Hematopoietic multipotent progenitor cell treated with erythropoietin and hydrocortisone succinate and interleukin-3 and kit ligand, for 17 days (in vitro differentiated cells): ENCODE results near the gene PPIE.

Experiments used
- DNase-seq: peaks from one replicate; pipeline ENCODE4 v3.0.0-alpha.2; 2015; ENCODE audit warnings: low spot score

PPIE gene

DNA sequence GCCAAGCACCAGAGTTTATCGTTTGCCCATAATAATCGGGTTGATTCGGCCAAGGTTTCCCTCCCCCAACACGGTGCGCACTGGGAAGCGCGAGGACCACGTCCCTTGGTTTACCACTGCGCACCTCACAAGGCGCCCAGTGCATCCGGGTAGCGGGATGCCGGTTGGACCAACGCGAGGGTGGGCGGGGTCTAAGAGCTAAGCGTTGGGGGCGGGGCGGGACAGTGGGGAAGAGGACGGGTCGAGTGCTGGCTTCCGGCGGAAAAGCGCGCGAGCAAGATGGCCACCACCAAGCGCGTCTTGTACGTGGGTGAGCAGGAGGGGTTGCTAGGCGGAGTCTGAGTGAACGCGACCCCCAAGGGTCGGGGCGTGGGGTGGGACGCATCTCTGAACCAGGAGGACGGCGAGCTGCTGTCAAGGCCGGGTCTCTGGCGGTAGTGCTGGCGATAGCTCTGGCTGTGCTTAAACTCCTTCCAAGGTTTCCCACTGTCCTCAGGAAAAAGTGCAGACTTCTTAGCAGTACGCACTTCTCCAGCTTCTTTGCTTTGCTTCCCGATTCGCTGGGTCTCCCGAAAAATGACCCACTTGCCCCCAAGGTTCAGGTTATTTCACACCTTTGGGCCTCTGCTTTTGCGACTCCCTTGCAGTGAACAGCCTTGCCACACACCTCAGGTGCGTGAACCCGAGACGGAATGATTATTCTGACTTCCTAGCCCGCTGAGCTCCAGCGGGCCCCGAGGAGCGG, at the start of gene PPIE:
TSS of gene PPIE (plus strand) at position 261 of the 745 bp plus-strand sequence. CDS start at position 280, 19 bp downstream.
- DNase-seq, result peak; percentile 50

DNA sequence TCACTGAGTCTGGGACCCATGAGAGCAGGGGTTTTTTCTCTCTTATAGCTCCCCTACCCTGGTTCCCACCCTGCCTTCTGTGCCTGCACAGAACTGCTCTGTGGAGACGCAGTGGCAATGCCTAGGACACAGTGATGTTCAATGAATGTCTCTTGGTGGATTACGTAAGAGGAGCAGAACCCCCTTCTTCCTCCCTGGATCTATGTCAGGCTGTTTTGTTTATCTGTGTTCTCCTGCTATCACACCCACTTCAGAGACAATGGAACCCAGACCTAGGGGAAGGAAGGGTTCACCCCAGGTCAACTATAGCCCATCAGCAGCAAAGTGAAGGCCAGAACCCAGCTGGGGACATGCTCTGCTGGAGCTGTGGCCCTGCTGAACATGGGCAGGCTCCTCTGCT, 49.5 kb upstream of the PPIE start:
- no peak for DNase-seq

DNA sequence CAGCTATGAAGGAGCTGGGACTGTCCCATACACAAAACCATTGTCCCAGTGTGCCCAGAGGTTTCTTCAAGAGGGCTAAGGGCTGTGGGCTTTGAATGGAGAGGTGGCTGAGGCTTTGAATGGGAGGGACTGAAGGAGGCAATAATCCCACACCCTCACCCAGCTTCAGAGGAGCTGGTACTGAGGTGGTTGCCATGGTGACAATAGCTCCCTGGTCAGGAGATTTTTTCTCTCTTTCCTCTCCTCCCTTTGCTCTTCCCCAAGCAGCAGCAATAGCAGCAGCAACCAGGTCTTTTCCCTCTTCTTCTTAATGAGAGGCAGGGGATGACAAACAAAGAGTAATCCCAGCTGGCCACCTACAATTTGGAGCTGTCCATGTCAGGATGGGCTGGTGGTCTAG, 49.0 kb upstream of the PPIE start:
- no peak for DNase-seq

GRCh38 chr1:39690225-39690624, 48.5 kb upstream of the PPIE start:
- DNase-seq, result no peak

DNA sequence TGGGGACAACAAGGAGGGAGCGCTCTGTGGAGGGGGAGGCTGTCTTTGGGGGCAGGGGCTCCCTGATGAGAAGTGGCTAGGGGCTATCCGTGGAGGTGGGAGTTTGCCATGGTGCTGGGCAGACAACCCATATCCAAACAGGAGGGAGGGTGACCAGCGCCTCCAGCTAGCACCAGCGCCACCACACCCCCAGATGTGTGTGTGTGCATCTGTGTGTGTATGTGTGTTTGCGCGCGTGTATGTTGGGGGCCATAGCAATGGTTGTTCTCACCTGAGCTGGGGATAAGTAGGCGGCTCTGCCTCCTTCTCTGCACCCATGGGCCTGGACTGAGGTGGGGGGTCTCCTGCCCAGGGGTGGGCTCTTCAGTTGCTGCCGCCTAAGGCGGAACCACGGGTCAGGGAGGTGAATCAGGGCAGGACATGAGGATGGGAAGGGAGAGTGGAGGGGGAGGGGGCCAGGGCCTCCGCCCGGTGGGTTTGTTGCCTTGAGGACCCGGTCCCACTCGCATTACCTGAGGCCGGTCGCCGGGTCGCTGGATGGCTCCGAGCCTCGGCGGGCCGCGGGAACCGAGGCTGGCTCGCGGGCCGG, 47.8 kb upstream of the PPIE start:
- DNase-seq, result no peak

DNA sequence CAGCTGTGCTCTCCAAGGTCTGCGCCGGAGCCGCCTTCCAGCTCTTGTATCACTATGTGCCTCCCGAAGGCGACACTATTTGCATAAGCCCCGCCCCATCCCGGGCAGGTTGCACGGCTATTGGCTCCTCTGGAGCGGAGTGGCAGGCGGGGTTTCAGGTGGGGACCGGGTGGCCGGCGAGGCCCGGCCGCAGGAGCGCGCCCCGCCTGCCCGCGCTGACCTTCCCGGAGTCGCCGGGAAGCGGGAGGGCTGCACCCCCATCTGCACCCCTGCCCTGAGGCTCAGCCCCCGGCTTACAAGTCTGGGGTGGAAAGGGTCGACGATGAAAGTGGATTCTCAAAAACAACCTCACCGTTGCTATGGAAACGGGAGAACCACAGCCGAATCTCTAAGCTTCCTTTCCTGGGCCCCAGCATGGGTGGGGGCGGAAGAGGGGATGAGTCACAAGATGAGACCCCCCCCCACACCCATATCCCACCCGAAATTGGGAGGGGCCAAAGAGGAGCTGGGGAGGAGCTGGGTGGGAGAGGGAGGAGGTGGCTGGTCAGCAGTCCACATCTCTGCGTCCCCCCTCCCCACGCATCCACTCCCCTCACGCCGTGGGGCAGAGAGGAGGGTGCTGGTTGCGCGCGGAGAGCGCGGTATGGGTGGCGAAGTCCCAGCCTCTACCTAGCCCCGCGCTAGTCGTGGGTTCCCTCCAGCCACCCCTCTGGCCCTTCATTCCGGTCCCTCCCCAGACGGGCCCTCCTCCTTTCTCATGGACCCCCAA, 47.1 kb upstream of the PPIE start, which contains the start of gene HPCAL4:
TSS of gene HPCAL4 (minus strand) at position 51 of the 769 bp plus-strand sequence. CDS start 6,830 bp downstream, outside the sequence.
- peak; percentile 33 for DNase-seq

DNA sequence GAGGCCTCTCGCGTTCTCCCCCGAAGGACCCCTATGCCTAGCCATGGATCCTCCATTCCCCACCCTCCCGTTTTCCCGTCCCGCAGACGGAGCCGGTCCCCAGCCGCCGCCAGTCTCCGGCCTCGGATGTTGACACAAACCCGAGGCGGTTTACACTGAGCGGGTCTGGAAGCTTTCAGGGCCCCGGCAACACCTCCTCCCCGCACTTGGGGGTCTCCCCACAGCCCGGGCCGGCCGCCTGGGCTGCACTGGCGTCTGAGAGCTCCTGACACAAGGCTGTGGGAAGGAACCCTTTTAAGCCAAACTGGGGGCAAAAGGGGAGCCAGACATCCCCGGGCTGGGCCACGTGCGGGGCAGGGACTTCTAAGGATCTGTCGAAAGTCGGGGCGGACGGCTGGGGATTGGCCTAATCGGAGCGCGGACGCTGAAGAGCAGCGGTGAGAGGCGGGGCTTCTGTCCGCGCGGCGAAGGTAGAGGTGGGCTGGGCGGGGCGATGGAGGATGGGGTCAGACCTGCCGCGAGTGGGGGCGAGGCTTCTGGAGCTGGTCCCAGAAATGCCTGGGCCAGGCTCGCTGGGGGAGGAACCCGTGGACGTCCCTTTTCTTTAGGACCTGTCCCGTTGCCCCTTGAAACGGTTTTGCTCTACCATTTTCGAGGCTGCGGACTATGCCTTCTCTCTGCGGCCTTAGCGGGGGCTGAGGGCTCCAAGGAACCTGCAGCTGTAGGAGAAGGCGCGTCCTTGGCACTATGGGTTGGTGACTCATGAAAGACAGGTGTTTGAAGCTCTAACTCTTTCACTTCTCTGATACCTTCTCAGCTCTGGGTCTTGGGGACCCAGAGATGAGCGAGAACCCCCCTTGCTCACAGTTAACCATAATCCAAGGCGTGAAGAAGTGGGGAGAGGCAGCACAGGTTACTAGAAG, 46.3 kb upstream of the PPIE start:
- no peak for DNase-seq

GRCh38 chr1:39694026-39694425, 44.7 kb upstream of the PPIE start:
- no peak for DNase-seq

GRCh38 chr1:39695016-39695415, 43.7 kb upstream of the PPIE start:
- DNase-seq, result no peak

DNA sequence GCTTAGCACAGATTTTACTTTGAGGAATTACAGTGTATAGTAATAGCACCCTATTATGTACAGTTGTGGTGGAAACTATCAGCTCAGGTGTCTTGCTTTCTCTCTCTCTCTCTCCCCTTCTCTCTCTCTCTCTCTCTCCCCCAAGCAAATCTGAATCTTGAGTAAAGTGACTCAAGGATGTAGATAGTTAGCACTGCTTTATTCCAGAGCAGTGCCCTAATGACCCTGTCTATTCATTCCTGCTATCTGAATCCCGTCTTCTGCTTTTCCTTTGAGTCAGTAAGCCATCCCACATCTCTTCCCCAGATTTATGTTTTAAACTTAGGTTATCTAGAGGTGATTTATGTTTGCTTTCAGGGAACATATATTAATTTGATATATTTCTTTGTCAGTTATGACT, 42.2 kb upstream of the PPIE start:
- DNase-seq, result no peak

- DNase-seq, result no peak
Measured at GRCh38 chr1:39698568-39698967, 40.1 kb upstream of the PPIE start.

DNA sequence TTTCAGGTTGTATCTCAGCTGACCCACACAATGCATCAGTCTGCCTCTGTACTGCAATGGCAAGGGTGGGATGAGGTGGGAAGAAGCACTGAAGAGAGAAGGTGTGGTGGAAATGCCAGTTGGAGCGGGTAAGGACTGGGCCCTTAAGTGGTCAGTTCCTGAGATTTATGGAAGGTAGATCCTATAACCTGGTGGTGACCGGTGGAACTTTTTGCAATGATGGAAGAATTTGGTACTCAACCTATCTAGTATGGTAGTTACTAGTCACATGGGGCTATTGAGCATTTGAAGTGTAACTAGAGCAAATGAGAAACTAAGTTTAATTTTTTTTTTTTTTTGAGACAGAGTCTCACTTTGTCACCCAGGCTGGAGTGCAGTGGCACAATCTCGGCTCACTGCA, 39.3 kb upstream of the PPIE start:
- DNase-seq, result no peak

DNA sequence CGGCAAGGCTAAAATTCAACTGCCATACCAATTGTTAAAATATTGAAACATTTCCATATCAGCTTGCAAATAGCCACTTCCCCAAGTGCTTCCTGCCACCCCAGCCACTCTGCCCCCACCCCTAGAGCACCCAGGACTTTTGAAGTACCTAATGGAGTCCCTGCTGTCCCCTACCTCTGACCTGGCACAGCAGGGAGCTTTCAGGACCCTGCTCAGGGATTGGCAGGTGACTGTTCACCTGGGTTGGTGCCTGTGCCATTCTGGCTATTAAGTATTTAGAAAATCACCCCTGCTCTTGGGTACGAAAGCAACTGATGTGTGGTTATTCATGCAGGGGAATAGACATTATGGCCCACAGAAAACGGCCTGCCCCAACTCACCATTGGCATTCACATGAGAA, 38.3 kb upstream of the PPIE start:
- DNase-seq, result no peak

DNA sequence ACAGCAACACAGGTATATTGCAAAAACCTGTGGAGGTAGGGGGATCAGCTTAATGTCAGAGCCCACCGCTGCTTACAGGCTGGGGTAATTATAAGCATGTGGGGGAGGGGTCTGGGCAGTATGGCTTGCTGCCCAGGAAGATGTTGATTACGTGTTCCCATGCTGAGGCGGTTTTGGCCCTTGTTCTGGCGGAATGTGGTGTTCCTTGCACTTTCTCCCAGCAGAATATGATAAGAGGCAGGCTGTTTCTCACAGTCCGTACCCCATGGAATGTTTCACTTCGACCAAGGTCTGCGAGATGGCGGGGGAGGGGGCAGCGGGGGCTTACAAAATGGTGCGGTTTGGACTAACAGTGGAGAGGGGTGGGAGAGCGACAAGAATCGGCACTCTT, 37.6 kb upstream of the PPIE start:
- no peak for DNase-seq

DNA sequence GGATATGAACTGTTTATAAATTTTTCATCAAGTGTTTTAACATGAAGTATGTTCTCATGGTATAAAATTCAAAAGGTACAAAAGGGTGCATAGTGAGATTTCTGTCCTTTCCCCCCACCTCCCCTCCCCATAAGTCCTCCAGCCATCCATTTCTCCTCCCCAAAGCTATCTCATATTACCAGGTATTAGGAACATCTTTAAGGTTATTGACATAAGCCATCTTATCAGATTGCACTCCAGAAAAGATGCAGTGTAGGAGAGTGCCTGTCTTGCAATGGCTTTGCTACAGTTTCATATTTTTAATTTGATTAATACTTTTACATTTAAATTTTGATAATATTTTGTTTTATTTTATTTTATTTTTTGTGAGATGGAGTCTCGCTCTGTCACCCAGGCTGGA, 33.9 kb upstream of the PPIE start:
- DNase-seq, result no peak

GRCh38 chr1:39707506-39707905, 31.2 kb upstream of the PPIE start:
- DNase-seq, result no peak

DNA sequence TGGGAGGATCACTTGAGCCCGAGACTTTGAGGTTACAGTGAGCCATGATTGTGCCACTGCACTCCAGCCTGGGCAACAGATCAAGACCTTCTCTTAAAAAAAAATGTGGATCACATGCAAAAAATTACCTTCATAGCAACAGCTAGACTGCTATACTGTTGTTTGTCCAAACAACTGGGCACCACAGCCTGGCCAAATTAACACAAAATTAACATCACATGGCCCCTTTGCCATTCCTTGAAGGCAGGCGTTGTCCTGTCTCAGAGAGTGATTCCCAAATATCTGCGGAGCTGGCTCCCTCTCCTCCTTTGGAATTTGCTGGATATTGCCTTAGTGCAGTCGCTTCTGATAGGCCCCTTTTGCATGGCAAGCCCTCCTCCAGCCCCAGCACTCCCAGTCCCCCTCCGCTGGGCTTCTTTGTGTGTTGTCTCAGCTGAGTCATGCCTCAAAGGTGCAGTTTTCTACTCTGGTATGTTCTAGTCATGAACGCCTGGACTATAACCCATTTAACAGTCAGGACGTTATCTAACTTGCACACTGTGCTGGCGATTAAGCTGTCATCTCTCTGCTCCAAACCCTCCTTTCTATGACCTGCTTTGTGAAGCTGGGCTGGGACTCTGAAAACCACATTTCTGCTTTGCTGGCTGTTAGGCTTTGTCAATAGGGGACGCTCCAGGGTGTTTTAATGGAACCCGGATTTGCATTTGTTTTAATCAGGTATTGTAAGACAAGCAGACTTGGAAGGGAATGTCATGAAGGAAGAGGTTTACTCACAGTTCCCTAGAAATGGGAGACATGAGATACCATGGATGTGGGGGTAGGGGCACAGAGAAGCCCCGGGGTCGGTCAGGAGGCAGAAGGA, 27.3 kb upstream of the PPIE start:
- DNase-seq, result peak; percentile 19

DNA sequence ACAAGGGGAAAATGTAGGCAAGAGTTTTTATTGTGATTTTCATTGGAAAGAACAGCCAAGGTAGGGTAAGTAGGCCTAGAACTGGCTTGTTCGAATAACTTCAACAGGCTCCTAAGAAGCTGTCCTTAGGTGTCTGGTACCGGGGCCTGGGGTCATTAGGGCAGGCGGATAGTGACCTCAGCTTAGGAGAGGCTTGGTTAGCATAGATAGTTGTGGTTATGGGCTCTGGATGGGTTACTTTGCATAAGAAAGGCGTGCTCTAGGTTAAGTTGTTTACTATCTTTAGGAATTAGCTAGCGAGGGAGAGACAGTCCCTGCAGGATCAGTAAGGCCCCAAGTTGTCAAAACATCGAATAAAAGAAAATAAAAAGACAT, 26.7 kb upstream of the PPIE start:
- no peak for DNase-seq

GRCh38 chr1:39713557-39713956, 25.1 kb upstream of the PPIE start:
- DNase-seq, result no peak

GRCh38 chr1:39717809-39718208, 20.9 kb upstream of the PPIE start:
- DNase-seq, result no peak
